Esophagus mucosa (tissue), 1 donor: ENCODE results near the gene ZSCAN5B. TPM values are rescaled to one million over a fixed set of nuclear protein-coding genes. Genes with fewer than 3 reads are reported as not detected.
"Not testable (repeated sequence)": the region's sequence is repeated elsewhere in the genome, so short reads cannot be mapped to it uniquely, and the experiment has no call there.

ENCODE experiments used
- ATAC-seq: fragments of 200-7000 bp; cut with Tn5 transposase; one replicate; pipeline ENCODE4 v1.9.1; 2020
- total RNA-seq: library from RNA; stranded (reverse); gene quantifications from one replicate; pipeline ENCODE4 v1.2.4, GENCODE V29; 2023
- donor health status: DM: yes; HTN: yes; CAD: no.

Gene ZSCAN5B
- not detected for total RNA-seq

- ATAC-seq, result not testable (repeated sequence)
These were observed at the start of gene ZSCAN5B for GRCh38 chr19:56197646-56198045. Gene ZSCAN5B (minus strand): TSS chr19:56197783. CDS start chr19:56193052, 4,731 bp downstream.

GRCh38 chr19:56245764-56246163 is 48.2 kb upstream of the ZSCAN5B start:
- not testable (repeated sequence) for ATAC-seq

- ATAC-seq, result no peak
These were observed 47.6 kb upstream of the ZSCAN5B start for GRCh38 chr19:56245121-56245740.

- no peak for ATAC-seq
These were observed 25.9 kb upstream of the ZSCAN5B start for GRCh38 chr19:56223481-56223880.

GRCh38 chr19:56222901-56223300 is 25.3 kb upstream of the ZSCAN5B start:
- ATAC-seq, result no peak

GRCh38 chr19:56221851-56222250 is 24.3 kb upstream of the ZSCAN5B start:
- no peak for ATAC-seq

- ATAC-seq, result not testable (repeated sequence)
These were observed 23.9 kb upstream of the ZSCAN5B start for GRCh38 chr19:56221442-56221841.

GRCh38 chr19:56218961-56219360 is 21.4 kb upstream of the ZSCAN5B start:
- ATAC-seq, result no peak

GRCh38 chr19:56217039-56217949 is 19.7 kb upstream of the ZSCAN5B start:
- peak; percentile 94 for ATAC-seq

GRCh38 chr19:56211718-56212117 is 14.1 kb upstream of the ZSCAN5B start:
- ATAC-seq, result no peak

- not testable (repeated sequence) for ATAC-seq
These were observed 12.5 kb upstream of the ZSCAN5B start for GRCh38 chr19:56210036-56210435.

- ATAC-seq, result no peak
These were observed 11.5 kb upstream of the ZSCAN5B start for GRCh38 chr19:56209091-56209490.

- not testable (repeated sequence) for ATAC-seq
These were observed 10.0 kb upstream of the ZSCAN5B start for GRCh38 chr19:56207581-56207980.

GRCh38 chr19:56201973-56202372 is 4.4 kb upstream of the ZSCAN5B start, which contains the start of gene ZSCAN5C:
Gene ZSCAN5C (plus strand): TSS chr19:56202273. CDS start chr19:56205914, 3,641 bp downstream.
- ATAC-seq, result no peak

- no peak for ATAC-seq
These were observed 2.1 kb upstream of the ZSCAN5B start for GRCh38 chr19:56199687-56200086.

GRCh38 chr19:56193981-56194640 is 3.5 kb downstream of the ZSCAN5B start:
- no peak for ATAC-seq

- ATAC-seq, result no peak
These were observed 5.9 kb downstream of the ZSCAN5B start for GRCh38 chr19:56191711-56192110.

- no peak for ATAC-seq
These were observed 6.5 kb downstream of the ZSCAN5B start for GRCh38 chr19:56191115-56191514.

GRCh38 chr19:56189785-56190184 is 7.8 kb downstream of the ZSCAN5B start:
- ATAC-seq, result no peak

- ATAC-seq, result no peak
These were observed 19.9 kb downstream of the ZSCAN5B start for GRCh38 chr19:56177564-56178243.

- no peak for ATAC-seq
These were observed 20.7 kb downstream of the ZSCAN5B start for GRCh38 chr19:56176881-56177280.

GRCh38 chr19:56176310-56176709 is 21.3 kb downstream of the ZSCAN5B start:
- not testable (repeated sequence) for ATAC-seq
